Loucy (cell line): ENCODE measurements around the gene ASPA.

Experiments
- CTCF ChIP-seq: fragments of 200-600 bp; sonication (generic); conservative IDR thresholded peaks from 2 replicates; pipeline ENCODE4 v1.5.1; 2014; ENCODE audit warnings: mild to moderate bottlenecking, antibody characterized with exemption, low read length
- EZH2phosphoT487 ChIP-seq: fragments of 200-600 bp; IDR thresholded peaks from 2 replicates; pipeline ENCODE4 v1.6.1; 2018; ENCODE audit warnings: antibody characterized with exemption, mild to moderate bottlenecking, moderate library complexity, borderline replicate concordance

GRCh38 chr17:3532106-3532858 is 56.5 kb downstream of the ASPA start:
- TF ChIP-seq CTCF, result no peak
- TF ChIP-seq EZH2phosphoT487, result no peak
